Measurements from ENCODE around the gene MGLL.

DNA sequence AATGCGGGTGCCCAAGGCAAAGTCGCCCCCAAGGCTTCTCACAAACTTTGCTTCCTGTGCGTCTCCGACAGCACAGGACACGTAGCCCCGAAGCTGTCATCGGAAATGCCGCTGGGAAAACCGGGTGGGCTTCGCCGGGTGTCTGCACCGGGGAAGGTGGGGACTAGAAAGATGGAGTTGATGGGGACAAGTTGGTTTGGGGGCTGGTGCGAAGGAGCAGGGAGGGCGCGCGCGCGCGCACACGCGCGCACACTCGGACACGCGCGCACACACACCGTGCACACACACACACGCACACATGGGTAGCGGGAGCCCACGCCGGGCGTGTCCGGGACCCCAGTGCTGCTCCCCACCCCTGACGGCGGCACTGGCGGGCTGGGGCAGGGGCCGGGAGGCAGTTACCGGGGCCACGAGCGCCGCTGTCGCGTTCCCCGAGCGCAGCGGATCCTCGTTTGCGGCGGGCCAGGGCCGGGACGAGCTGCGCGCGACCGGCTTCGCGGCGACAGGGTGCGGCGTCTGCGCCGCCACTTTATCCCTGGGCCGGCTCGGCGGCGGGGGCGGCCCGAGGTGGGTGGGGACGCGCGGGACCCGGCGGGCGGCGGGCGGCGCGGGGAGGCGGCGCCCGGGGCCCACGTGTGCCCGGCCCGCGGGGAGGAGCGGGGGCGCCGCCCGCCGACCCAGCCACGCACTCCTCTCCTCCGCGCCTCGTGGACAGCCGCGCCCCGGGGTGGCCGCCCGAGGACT lies 539 bp upstream of the MGLL start:
- TF ChIP-seq, protein P1, sequence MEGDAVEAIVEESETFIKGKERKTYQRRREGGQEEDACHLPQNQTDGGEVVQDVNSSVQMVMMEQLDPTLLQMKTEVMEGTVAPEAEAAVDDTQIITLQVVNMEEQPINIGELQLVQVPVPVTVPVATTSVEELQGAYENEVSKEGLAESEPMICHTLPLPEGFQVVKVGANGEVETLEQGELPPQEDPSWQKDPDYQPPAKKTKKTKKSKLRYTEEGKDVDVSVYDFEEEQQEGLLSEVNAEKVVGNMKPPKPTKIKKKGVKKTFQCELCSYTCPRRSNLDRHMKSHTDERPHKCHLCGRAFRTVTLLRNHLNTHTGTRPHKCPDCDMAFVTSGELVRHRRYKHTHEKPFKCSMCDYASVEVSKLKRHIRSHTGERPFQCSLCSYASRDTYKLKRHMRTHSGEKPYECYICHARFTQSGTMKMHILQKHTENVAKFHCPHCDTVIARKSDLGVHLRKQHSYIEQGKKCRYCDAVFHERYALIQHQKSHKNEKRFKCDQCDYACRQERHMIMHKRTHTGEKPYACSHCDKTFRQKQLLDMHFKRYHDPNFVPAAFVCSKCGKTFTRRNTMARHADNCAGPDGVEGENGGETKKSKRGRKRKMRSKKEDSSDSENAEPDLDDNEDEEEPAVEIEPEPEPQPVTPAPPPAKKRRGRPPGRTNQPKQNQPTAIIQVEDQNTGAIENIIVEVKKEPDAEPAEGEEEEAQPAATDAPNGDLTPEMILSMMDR (conservative IDR thresholded peaks at IDR 0.05 in 1 of 2, IDR thresholded peaks at IDR 0.05 in 1 of 2; ENCODE audit: extremely low read depth in 1 of 2, insufficient read depth in 1 of 2, low read depth in 1 of 2, low read length in 2 of 2): no peak
- no peak for TF ChIP-seq EZH2 (IDR thresholded peaks at IDR 0.05; ENCODE audit: borderline replicate concordance, low read length)
